GM12872 (cell line): ENCODE measurements around the gene RAD50.

Experiments used
- CTCF ChIP-seq: IDR thresholded peaks from 3 replicates; pipeline ENCODE4 v1.5.1; 2011; ENCODE audit warnings: low read depth, mild to moderate bottlenecking, low read length, moderate library complexity; ENCODE audit not compliant: insufficient read depth

The RAD50 gene

GRCh38 chr5:132549576-132549975 lies 7.2 kb upstream of the RAD50 start:
- TF ChIP-seq CTCF, result no peak

- TF ChIP-seq CTCF, result no peak
Measured at GRCh38 chr5:132556153-132556762, 519 bp upstream of the RAD50 start.

- TF ChIP-seq CTCF, result no peak
Measured at GRCh38 chr5:132557478-132558172, 848 bp downstream of the RAD50 start.

- no peak for TF ChIP-seq CTCF
Measured at GRCh38 chr5:132559383-132560060, 2.7 kb downstream of the RAD50 start.

- no peak for TF ChIP-seq CTCF
Measured at GRCh38 chr5:132561601-132562000, 4.8 kb downstream of the RAD50 start.

- TF ChIP-seq CTCF, result no peak
Measured at GRCh38 chr5:132566657-132567056, 9.9 kb downstream of the RAD50 start.

- TF ChIP-seq CTCF, result no peak
Measured at GRCh38 chr5:132576123-132576522, 19.3 kb downstream of the RAD50 start.
